ENCODE data around the gene HCN2. TPM values are rescaled to one million over a fixed set of nuclear protein-coding genes. Genes with fewer than 3 reads are reported as not detected.

Gene HCN2
- total and polyA plus RNA-seq, 10 of the 15 experiments (the other 5 are each of a cell fraction or from before 2014, with no cell fraction given) = 0.01 to 0.54 (median 0.08) TPM; not detected in 4

DNA sequence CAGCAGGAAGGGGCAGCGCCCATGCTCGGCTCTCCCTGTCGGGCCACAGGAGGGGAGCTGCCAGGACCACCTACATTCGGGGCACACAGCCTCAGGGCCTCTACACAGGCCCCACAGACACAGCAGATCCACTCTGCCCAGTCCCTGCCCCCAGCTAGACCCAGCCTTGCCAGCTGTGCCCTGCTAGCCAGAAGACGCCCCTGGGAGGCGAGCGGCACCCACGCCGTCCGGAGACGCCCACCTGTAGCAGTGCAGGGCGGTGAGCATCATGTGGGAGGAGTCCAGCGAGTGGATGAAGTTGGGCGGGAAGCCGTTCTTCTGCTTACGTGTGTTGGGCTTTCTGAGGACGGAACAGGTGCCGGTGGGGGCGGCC, 28.6 kb downstream of the HCN2 start (continued):
- TF ChIP-seq, protein P1, sequence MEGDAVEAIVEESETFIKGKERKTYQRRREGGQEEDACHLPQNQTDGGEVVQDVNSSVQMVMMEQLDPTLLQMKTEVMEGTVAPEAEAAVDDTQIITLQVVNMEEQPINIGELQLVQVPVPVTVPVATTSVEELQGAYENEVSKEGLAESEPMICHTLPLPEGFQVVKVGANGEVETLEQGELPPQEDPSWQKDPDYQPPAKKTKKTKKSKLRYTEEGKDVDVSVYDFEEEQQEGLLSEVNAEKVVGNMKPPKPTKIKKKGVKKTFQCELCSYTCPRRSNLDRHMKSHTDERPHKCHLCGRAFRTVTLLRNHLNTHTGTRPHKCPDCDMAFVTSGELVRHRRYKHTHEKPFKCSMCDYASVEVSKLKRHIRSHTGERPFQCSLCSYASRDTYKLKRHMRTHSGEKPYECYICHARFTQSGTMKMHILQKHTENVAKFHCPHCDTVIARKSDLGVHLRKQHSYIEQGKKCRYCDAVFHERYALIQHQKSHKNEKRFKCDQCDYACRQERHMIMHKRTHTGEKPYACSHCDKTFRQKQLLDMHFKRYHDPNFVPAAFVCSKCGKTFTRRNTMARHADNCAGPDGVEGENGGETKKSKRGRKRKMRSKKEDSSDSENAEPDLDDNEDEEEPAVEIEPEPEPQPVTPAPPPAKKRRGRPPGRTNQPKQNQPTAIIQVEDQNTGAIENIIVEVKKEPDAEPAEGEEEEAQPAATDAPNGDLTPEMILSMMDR (IDR thresholded peaks at IDR 0.05 in 2 of 3, conservative IDR thresholded peaks at IDR 0.05 in 1 of 3; ENCODE audit: control insufficient read depth in 2 of 3, extremely low read depth in 1 of 3, insufficient read depth in 1 of 3, low read depth in 3 of 3, low read length in 3 of 3) = no peak
- no peak for TF ChIP-seq MYB (IDR thresholded peaks at IDR 0.05; ENCODE audit: borderline replicate concordance, low read depth, low read length)

DNA sequence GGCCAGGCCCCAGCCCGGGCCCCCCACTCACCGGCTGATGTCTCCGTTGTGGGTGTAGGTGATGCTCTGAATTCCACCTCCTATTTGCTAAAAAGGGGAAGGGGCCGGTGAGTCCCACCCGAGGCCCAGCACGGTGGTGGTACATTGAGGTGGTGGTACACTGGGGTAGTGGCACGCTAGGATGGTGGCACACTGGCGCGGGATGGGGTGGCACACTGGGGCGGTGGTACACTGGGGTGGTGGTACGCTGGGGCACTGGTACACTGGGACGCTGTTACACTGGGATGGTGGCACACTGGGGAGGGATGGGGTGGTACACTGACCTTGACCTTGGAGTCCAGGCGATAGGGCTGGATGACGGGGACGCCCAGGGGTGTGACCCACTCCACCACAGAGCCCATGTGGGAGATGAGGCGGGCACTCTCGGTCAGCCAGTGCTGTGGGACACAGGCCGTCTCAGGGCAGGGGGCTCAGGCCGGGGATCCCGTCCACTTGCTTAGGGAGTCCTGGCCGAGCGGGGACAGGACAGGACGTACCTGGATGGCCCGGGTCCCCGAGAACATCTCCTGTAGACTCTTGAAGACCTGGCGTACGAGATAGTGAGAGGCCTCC, 29.1 kb downstream of the HCN2 start:
- CTCF ChIA-PET = no interaction called here
- 98% methylated on average over 27 of the region's 27 CpGs for WGBS (ENCODE audit: insufficient coverage, insufficient replicate concordance, low lambda C conversion rate, missing lambda C conversion rate)
- Histone ChIP-seq H3K4me2 (ENCODE audit: control insufficient read depth, insufficient read depth) (no peak overlapping the region), H3K4me3 (no peak overlapping the region), H3K27ac (ENCODE audit: control insufficient read depth, insufficient read depth) (no peak overlapping the region), H4K20me1 (ENCODE audit: control insufficient read depth, insufficient read depth) (no peaks in the 10 kb centered on the region), H3K4me1 (ENCODE audit: control insufficient read depth, insufficient read depth, low read length) (no peaks in the 10 kb centered on the region), H3K27me3 (replicated peaks in 1 of 2; ENCODE audit: control insufficient read depth in 2 of 2, insufficient read depth in 2 of 2, low read length in 1 of 2) (no peaks in the 10 kb centered on the region), H3K36me3 (ENCODE audit: control insufficient read depth in 2 of 2, insufficient read depth in 2 of 2, low read length in 1 of 2) (peaks cover 1 to 9% of the 10 kb centered on the region in 2 experiments; a peak in 3 of 4 replicates), H2AFZ (ENCODE audit: control insufficient read depth, low read depth, low read length) (no peak overlapping the region), H3K79me2 (ENCODE audit: control insufficient read depth, insufficient read depth, low read length) (no peaks in the 10 kb centered on the region), H3K9ac (ENCODE audit: control insufficient read depth, insufficient read depth, low read length) (no peak overlapping the region), H3K9me3 (replicated peaks; ENCODE audit: control insufficient read depth, insufficient read depth, low read length) (no peaks in the 10 kb centered on the region; the same call in 2 of the 3 replicates)
- SMC1A ChIA-PET (ENCODE audit: uncharacterized antibody, unreplicated experiment) = no interaction called here
- FAIRE-seq (no peak), ATAC-seq (no peak), DNase-seq (ENCODE audit: low read depth, low spot score) (no peak)
- in situ Hi-C loops (cut with MboI) (no loop called here), intact Hi-C loops (cut with micrococcal nuclease; ENCODE audit: unreplicated experiment) (no loop called here)
- POLR2A ChIA-PET = no interaction called here
- no TSS peak for BruUV-seq (replicated peaks)
- RAD21 ChIA-PET (ENCODE audit: unreplicated experiment) = no interaction called here
- TF ChIP-seq ZNF384 (IDR thresholded peaks at IDR 0.05; ENCODE audit: borderline replicate concordance, low read depth, low read length) = no peak
- TF ChIP-seq CEBPB (IDR thresholded peaks at IDR 0.05; ENCODE audit: borderline replicate concordance in 1 of 2, low read depth in 2 of 2, low read length in 2 of 2) = no peak
- TF ChIP-seq SMARCA5 (IDR thresholded peaks at IDR 0.05) = no peak
- TF ChIP-seq, protein P2, sequence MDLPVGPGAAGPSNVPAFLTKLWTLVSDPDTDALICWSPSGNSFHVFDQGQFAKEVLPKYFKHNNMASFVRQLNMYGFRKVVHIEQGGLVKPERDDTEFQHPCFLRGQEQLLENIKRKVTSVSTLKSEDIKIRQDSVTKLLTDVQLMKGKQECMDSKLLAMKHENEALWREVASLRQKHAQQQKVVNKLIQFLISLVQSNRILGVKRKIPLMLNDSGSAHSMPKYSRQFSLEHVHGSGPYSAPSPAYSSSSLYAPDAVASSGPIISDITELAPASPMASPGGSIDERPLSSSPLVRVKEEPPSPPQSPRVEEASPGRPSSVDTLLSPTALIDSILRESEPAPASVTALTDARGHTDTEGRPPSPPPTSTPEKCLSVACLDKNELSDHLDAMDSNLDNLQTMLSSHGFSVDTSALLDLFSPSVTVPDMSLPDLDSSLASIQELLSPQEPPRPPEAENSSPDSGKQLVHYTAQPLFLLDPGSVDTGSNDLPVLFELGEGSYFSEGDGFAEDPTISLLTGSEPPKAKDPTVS (IDR thresholded peaks at IDR 0.05; ENCODE audit: low read depth, low read length) = no peak
- no peak for TF ChIP-seq PAX5 (IDR thresholded peaks at IDR 0.05; ENCODE audit: borderline replicate concordance, low read depth, low read length)
- no peak for TF ChIP-seq ASH2L (IDR thresholded peaks at IDR 0.05; ENCODE audit: borderline replicate concordance, low read depth)
- no peak for TF ChIP-seq GATAD2B (conservative IDR thresholded peaks at IDR 0.05; ENCODE audit: low read depth)
- TF ChIP-seq, protein P3, sequence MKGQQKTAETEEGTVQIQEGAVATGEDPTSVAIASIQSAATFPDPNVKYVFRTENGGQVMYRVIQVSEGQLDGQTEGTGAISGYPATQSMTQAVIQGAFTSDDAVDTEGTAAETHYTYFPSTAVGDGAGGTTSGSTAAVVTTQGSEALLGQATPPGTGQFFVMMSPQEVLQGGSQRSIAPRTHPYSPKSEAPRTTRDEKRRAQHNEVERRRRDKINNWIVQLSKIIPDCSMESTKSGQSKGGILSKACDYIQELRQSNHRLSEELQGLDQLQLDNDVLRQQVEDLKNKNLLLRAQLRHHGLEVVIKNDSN (IDR thresholded peaks at IDR 0.05; ENCODE audit: borderline replicate concordance, extremely low read length, insufficient read depth, low read depth, low read length) = no peak
- TF ChIP-seq, protein P4, sequence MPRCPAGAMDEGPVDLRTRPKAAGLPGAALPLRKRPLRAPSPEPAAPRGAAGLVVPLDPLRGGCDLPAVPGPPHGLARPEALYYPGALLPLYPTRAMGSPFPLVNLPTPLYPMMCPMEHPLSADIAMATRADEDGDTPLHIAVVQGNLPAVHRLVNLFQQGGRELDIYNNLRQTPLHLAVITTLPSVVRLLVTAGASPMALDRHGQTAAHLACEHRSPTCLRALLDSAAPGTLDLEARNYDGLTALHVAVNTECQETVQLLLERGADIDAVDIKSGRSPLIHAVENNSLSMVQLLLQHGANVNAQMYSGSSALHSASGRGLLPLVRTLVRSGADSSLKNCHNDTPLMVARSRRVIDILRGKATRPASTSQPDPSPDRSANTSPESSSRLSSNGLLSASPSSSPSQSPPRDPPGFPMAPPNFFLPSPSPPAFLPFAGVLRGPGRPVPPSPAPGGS (IDR thresholded peaks at IDR 0.05; ENCODE audit: borderline replicate concordance, insufficient read depth, low read depth, low read length, poor library complexity, severe bottlenecking) = no peak
- TF ChIP-seq, protein P5, sequence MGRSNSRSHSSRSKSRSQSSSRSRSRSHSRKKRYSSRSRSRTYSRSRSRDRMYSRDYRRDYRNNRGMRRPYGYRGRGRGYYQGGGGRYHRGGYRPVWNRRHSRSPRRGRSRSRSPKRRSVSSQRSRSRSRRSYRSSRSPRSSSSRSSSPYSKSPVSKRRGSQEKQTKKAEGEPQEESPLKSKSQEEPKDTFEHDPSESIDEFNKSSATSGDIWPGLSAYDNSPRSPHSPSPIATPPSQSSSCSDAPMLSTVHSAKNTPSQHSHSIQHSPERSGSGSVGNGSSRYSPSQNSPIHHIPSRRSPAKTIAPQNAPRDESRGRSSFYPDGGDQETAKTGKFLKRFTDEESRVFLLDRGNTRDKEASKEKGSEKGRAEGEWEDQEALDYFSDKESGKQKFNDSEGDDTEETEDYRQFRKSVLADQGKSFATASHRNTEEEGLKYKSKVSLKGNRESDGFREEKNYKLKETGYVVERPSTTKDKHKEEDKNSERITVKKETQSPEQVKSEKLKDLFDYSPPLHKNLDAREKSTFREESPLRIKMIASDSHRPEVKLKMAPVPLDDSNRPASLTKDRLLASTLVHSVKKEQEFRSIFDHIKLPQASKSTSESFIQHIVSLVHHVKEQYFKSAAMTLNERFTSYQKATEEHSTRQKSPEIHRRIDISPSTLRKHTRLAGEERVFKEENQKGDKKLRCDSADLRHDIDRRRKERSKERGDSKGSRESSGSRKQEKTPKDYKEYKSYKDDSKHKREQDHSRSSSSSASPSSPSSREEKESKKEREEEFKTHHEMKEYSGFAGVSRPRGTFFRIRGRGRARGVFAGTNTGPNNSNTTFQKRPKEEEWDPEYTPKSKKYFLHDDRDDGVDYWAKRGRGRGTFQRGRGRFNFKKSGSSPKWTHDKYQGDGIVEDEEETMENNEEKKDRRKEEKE (IDR thresholded peaks at IDR 0.05) = no peak
